ENCODE results near the gene DDX24.

DNA sequence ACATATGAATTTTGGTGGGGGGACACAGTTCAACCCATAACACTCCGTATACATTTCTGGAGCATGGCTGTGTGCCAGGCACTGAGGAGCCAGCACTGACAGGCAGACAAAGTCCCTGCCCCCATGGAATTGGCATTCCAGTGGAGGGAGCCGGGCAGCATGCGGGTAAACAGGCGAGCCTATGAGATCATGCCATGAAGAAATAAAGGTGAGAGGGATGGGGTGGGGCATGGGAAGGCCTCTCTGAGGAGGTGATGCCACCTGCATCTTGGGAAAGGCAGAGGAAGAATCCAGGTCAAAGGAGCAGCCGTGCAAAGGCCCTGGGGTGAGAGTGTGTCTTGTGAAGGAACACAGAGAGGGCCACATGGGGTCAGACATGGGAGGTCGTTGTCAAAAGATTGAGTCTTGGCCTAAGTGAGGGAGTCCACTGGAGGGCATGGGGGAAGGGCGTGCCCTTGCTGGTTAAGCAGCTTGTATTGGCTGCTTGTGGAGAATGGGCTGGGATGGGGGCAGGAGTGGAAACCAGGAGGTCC lies 51.3 kb downstream of the DDX24 start:
- TF ChIP-seq, protein P1, sequence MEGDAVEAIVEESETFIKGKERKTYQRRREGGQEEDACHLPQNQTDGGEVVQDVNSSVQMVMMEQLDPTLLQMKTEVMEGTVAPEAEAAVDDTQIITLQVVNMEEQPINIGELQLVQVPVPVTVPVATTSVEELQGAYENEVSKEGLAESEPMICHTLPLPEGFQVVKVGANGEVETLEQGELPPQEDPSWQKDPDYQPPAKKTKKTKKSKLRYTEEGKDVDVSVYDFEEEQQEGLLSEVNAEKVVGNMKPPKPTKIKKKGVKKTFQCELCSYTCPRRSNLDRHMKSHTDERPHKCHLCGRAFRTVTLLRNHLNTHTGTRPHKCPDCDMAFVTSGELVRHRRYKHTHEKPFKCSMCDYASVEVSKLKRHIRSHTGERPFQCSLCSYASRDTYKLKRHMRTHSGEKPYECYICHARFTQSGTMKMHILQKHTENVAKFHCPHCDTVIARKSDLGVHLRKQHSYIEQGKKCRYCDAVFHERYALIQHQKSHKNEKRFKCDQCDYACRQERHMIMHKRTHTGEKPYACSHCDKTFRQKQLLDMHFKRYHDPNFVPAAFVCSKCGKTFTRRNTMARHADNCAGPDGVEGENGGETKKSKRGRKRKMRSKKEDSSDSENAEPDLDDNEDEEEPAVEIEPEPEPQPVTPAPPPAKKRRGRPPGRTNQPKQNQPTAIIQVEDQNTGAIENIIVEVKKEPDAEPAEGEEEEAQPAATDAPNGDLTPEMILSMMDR (conservative IDR thresholded peaks at IDR 0.05) = no peak
- TF ChIP-seq EZH2 (IDR thresholded peaks at IDR 0.05; ENCODE audit: low read depth) = no peak
